IPS DF 4.7 (cell line): ENCODE results near the gene LAMB4.

Experiments
- DNase-seq: peaks from one replicate; pipeline ENCODE4 v3.0.0-alpha.2; 2013; ENCODE audit warnings: low spot score; ENCODE audit errors: extremely low read depth

LAMB4 gene

GRCh38 chr7:108016841-108017775 is 113.1 kb downstream of the LAMB4 start:
- DNase-seq, result no peak

GRCh38 chr7:108015740-108016139 is 114.4 kb downstream of the LAMB4 start:
- DNase-seq, result no peak

- DNase-seq, result no peak
Observed at GRCh38 chr7:108014747-108015682, 115.1 kb downstream of the LAMB4 start.

- no peak for DNase-seq
Observed at GRCh38 chr7:108014215-108014614, 115.9 kb downstream of the LAMB4 start.

GRCh38 chr7:108012499-108013430 is 117.4 kb downstream of the LAMB4 start:
- no peak for DNase-seq

GRCh38 chr7:108010377-108010776 is 119.8 kb downstream of the LAMB4 start:
- no peak for DNase-seq

GRCh38 chr7:108009873-108010272 is 120.3 kb downstream of the LAMB4 start:
- no peak for DNase-seq

- DNase-seq, result no peak
Observed at GRCh38 chr7:108008827-108009226, 121.3 kb downstream of the LAMB4 start.

- DNase-seq, result no peak
Observed at GRCh38 chr7:108008240-108008639, 121.9 kb downstream of the LAMB4 start.

- no peak for DNase-seq
Observed at GRCh38 chr7:108007762-108008161, 122.4 kb downstream of the LAMB4 start.

GRCh38 chr7:108007261-108007660 is 122.9 kb downstream of the LAMB4 start:
- no peak for DNase-seq

- no peak for DNase-seq
Observed at GRCh38 chr7:108004220-108005142, 125.7 kb downstream of the LAMB4 start.

- DNase-seq, result no peak
Observed at GRCh38 chr7:108003599-108003935, 126.6 kb downstream of the LAMB4 start.

GRCh38 chr7:108002726-108003598 is 127.2 kb downstream of the LAMB4 start, which contains the start of gene LAMB1:
Gene LAMB1, minus strand, starts transcription at chr7:108003161. Its CDS starts 276 bp downstream, at chr7:108002885.
- DNase-seq, result no peak

GRCh38 chr7:108001764-108002725 is 128.1 kb downstream of the LAMB4 start:
- no peak for DNase-seq

- DNase-seq, result no peak
Observed at GRCh38 chr7:108000875-108001763, 129.0 kb downstream of the LAMB4 start.
